Fibroblast of lung (primary cell): Measurements from ENCODE around the gene CCDC149.

ENCODE experiments used
- EZH2 ChIP-seq: IDR thresholded peaks from 2 replicates; pipeline ENCODE4 v1.5.1; 2012; ENCODE audit warnings: low read length, control low read depth, mild to moderate bottlenecking; ENCODE audit errors: missing control alignments
- TF ChIP-seq, protein P1 (sequence below), 2 donors: IDR thresholded peaks in 1 of 2; conservative IDR thresholded peaks in 1 of 2; 1 replicate in 1 of 2; 2 replicates in 1 of 2; pipeline ENCODE4 v1.5.1; 2011 to 2012; ENCODE audit warnings: low read length in 2 of 2, control low read depth in 1 of 2, inconsistent platforms in 1 of 2, low read depth in 1 of 2, mild to moderate bottlenecking in 1 of 2

DNA sequence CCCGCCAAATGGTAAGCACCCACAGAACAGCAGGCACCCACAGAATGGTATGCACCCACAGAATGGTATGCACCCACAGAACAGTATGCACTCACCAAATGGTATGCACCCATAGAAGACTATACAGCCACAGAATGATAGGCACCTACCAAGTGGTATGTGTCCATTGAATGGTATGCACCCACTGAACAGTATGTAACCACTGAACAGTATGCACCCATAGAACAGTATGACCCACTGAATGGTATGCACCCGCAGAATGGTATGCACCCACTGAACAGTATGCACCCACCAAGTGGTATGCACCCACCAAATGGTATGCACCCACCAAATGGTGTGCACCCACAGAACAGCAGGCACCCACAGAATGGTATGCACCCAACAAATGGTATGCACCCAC, 40.1 kb downstream of the CCDC149 start:
- TF ChIP-seq, protein P1, sequence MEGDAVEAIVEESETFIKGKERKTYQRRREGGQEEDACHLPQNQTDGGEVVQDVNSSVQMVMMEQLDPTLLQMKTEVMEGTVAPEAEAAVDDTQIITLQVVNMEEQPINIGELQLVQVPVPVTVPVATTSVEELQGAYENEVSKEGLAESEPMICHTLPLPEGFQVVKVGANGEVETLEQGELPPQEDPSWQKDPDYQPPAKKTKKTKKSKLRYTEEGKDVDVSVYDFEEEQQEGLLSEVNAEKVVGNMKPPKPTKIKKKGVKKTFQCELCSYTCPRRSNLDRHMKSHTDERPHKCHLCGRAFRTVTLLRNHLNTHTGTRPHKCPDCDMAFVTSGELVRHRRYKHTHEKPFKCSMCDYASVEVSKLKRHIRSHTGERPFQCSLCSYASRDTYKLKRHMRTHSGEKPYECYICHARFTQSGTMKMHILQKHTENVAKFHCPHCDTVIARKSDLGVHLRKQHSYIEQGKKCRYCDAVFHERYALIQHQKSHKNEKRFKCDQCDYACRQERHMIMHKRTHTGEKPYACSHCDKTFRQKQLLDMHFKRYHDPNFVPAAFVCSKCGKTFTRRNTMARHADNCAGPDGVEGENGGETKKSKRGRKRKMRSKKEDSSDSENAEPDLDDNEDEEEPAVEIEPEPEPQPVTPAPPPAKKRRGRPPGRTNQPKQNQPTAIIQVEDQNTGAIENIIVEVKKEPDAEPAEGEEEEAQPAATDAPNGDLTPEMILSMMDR (conservative IDR thresholded peaks at IDR 0.05 in 1 of 2, IDR thresholded peaks at IDR 0.05 in 1 of 2; ENCODE audit: low read depth in 1 of 2, low read length in 2 of 2) = no peak
- TF ChIP-seq EZH2 = no peak
